HG03039 (cell line): ENCODE measurements around the gene KCTD4.
"Not testable (repeated sequence)": the region's sequence is repeated elsewhere in the genome, so short reads cannot be mapped to it uniquely, and the experiment has no call there.

Source experiments
- ATAC-seq: cut with Tn5 transposase; IDR thresholded peaks from one replicate; pipeline ENCODE4 v1.9.1; 2021; ENCODE audit warnings: mild to moderate bottlenecking, moderate library complexity; ENCODE audit not compliant: unreplicated experiment

KCTD4 gene

GRCh38 chr13:45200701-45201232 is at the start of gene KCTD4:
TSS of gene KCTD4 (minus strand) at chr13:45201045. CDS start at chr13:45194567, 6,478 bp downstream.
- no peak for ATAC-seq

GRCh38 chr13:45249662-45250061 is 48.8 kb upstream of the KCTD4 start:
- ATAC-seq: no peak

GRCh38 chr13:45244736-45245135 is 43.9 kb upstream of the KCTD4 start:
- ATAC-seq: not testable (repeated sequence)

GRCh38 chr13:45243077-45243476 is 42.2 kb upstream of the KCTD4 start:
- ATAC-seq: no peak

- no peak for ATAC-seq
These were observed 41.7 kb upstream of the KCTD4 start for GRCh38 chr13:45242524-45242923.

GRCh38 chr13:45242070-45242469 is 41.2 kb upstream of the KCTD4 start:
- no peak for ATAC-seq

- ATAC-seq: no peak
These were observed 39.3 kb upstream of the KCTD4 start for GRCh38 chr13:45240143-45240542.

- no peak for ATAC-seq
These were observed 38.3 kb upstream of the KCTD4 start for GRCh38 chr13:45238945-45239795.

GRCh38 chr13:45232591-45232990 is 31.7 kb upstream of the KCTD4 start:
- ATAC-seq: no peak

GRCh38 chr13:45231722-45232121 is 30.9 kb upstream of the KCTD4 start:
- no peak for ATAC-seq

GRCh38 chr13:45231305-45231704 is 30.5 kb upstream of the KCTD4 start:
- no peak for ATAC-seq

GRCh38 chr13:45229172-45229571 is 28.3 kb upstream of the KCTD4 start:
- no peak for ATAC-seq

GRCh38 chr13:45228002-45228401 is 27.2 kb upstream of the KCTD4 start:
- ATAC-seq: no peak

GRCh38 chr13:45226024-45226423 is 25.2 kb upstream of the KCTD4 start:
- ATAC-seq: no peak

GRCh38 chr13:45225370-45225769 is 24.5 kb upstream of the KCTD4 start:
- no peak for ATAC-seq

GRCh38 chr13:45224176-45224575 is 23.3 kb upstream of the KCTD4 start:
- no peak for ATAC-seq

- no peak for ATAC-seq
These were observed 22.1 kb upstream of the KCTD4 start for GRCh38 chr13:45222919-45223318.

- no peak for ATAC-seq
These were observed 21.7 kb upstream of the KCTD4 start for GRCh38 chr13:45222516-45222915.

- ATAC-seq: no peak
These were observed 19.6 kb upstream of the KCTD4 start for GRCh38 chr13:45220403-45220802.

GRCh38 chr13:45219938-45220375 is 19.1 kb upstream of the KCTD4 start:
- ATAC-seq: no peak

- ATAC-seq: no peak
These were observed 18.5 kb upstream of the KCTD4 start for GRCh38 chr13:45219123-45219891.

- no peak for ATAC-seq
These were observed 17.8 kb upstream of the KCTD4 start for GRCh38 chr13:45218689-45219088.
